NCI-H2107 treated with DMSO at 0.1 percent for 48 hours (cell line): ENCODE data around the gene BABAM2.

Source experiments
- DNase-seq: peaks from one replicate; lab custom pipeline; 2025; ENCODE audit not compliant: unreplicated experiment; lab: John Stamatoyannopoulos, UW

Gene BABAM2

DNA sequence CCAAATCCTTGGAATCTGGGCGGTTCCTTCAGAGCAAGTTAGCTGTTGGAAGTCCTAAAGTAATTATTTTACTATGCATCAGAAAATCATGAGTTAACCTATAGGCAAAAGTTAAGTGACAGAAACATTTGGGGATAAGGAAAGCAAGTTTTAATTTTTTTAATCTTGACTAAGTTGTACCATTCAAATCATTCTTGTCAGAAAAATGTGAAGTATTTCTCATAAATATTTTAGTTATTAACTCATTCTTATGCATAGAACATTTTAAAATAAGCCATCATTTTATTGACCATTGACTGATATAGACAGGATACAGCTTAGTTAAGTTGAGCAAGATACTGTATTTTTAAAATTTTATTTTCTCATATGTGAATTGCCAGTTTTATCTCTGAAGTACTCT is 403.9 kb downstream of the BABAM2 start:
- no peak for DNase-seq

DNA sequence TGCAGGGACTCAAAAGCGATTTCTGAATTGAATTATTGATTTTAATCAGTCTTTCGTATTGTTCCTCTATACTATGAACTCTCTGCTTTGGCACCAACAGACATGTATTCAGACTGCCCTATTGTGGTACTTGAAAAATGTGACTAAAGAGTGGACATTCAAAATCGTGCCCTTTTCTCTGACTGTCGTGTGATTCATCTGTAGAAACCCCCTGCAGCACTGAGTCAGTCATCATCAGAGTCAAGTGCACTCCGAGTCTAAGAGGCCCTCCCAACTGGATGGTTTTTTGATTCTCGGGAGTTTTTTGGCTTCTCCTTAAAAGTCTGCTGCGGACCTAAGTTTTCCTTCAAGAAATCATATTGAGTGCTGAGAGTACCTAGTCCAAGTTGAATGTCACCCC is 405.7 kb downstream of the BABAM2 start:
- no peak for DNase-seq

- DNase-seq, result no peak
Measured at GRCh38 chr2:28296904-28297303, 406.4 kb downstream of the BABAM2 start.

DNA sequence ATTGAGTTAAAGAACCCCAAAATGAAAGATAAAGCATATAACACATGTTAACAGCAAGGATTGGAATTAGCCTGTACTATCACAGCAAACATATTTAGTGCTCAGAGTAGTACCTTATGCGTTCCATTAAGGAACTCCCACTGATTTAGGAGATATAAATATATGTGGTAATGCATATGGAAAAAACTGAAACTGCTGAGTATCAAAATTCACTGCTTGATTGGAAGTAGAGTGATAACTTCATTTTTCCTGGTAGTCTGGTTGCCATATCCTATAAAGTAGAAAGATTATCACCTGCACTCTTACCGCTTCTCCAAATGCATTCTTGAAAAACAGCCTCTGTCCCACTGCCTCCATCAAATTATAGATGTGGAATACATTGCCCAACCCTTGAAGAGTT is 407.0 kb downstream of the BABAM2 start:
- DNase-seq, result no peak

DNA sequence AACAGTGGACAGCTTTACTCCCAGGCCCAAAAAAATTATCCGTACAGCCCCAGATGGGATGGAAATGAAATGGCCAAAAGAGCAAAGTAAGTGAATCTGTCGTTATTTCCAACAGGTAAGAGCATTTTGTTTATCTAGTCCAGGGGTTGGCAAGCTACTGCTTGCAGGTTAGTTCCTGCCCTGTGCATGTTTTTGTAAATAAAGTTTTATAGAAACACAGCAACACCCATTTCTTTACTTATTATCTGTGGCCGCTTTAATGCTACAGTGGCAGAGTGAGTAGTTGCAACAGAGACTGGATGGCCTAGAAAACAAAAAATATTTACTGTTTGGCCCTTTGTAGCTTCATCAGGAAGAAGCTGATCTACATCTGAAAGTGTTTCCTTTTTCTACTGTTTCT is 407.9 kb downstream of the BABAM2 start:
- DNase-seq, result no peak

GRCh38 chr2:28300485-28301341 is 410.2 kb downstream of the BABAM2 start:
- DNase-seq, result no peak

DNA sequence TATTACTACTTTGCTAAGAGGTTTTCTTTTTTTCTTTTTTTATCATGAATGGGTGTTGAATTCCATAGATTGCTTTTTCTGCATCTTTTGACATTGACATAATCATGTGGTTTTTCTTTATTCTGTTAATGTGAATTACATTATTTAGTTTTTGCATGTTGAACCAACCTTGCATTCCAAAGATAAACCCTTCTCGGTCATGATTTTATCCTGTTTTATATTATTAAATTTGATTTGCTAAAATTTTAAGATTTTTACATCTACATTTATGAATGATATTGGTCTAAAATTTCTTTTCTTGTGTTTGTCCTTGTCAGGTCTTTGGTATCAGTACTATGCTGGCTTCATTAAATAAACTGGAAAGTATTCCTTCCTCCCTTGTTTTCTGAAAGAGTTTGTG is 414.7 kb downstream of the BABAM2 start:
- no peak for DNase-seq

- no peak for DNase-seq
Measured at GRCh38 chr2:28310107-28310506, 419.6 kb downstream of the BABAM2 start.

DNA sequence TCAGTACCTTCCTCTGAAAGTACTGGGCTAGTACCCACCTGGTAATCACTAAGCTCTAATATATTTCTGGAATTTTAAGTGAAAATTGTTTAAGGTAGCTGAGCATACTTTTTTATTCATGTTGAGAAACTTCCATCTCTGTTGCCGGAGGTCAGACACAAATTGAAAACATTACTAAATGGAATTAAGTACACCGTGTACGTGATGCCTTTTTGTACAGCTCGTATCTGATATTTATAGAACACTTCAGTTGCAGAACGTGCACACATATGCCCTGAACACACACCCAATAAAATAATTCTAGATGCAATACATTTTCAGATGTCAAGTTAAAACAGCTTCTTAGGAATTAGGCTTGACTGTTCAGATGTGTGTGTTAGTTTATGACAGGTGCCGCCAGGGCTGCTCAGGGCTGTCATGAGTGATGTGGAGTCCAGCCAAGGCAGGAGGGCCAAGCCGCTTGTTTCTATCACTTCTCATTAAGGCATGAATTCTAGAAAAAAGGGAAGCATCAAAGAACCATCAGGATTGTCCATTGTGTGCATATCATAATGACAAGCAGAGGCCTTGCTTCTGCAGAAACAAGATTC is 421.2 kb downstream of the BABAM2 start:
- no peak for DNase-seq

GRCh38 chr2:28312307-28313219 is 422.0 kb downstream of the BABAM2 start:
- DNase-seq, result no peak

- no peak for DNase-seq
Measured at GRCh38 chr2:28313220-28313784, 422.8 kb downstream of the BABAM2 start.

DNA sequence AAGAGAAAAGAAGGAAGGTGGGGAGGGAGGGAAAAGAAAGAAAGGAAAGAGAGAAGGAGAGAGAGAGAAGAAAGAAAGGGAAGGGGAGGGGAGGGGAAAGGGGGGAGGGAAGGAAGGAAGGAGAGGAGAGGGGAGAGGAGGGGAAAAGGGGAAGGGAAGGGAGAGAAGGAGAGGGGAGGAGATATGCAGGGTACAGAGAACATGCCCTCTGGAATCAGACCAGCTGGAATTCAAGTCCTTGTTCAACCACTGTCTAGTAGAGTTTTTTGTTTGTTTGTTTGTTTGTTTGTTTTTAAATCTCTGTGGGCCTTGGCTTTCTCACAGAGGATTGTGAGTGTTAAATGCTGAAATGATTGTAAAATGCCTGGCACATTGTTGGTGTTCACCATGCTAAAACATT is 424.4 kb downstream of the BABAM2 start:
- no peak for DNase-seq

DNA sequence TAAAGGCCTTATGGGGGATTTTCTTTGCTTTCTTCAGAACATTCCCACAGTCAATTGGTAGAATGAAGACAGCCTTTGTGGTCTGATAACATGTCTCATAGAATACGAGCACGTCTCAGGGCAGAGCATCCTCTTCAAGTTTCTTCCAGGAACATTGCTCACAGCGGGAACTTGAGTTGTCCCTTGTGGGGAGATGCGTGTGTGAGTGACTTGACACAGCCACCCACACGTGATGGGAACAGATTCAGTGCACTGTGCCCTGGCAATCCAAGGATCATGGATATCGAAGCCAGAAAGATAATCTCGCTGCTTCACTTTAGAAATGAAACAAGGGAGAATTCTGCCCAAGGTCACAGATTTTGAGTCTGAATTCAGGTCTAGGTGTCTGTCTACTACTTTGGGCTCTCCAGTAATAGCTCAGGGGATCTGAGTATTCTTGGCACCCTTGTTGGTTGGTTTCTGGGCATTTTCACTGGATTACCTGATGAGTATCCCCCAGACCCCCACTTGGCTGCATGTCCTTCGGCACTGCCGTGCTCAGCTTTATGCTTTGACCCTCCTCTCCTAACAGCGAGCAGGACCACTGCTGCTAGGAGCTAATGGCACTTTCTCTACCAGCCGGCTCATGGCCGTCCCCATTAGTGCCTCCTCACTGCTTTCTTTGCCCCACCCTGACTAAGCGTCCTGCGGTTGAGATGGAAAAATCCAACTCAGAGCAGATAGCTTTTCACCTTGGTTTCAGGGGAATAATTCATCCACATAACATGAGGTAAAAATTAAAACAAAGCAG is 426.2 kb downstream of the BABAM2 start:
- DNase-seq, result no peak

DNA sequence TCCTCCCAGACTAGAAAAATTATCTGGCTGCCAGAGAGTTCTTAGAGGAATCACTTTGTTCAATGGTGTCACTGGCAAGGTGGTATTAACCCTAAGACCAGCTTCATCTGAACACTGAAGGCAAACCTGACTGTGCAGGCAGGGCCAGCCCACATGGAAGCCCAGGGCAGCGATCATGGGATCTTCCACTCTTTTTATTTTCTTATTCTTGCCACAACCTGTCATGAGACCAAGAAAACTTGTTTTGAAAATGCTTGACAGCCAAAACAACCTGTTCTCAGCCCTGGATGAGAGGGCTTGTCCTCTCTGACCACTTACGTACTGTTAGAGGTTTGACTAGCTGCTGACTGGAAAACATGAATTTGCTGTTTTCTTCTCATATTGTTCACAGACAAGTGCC is 426.9 kb downstream of the BABAM2 start:
- DNase-seq, result no peak

DNA sequence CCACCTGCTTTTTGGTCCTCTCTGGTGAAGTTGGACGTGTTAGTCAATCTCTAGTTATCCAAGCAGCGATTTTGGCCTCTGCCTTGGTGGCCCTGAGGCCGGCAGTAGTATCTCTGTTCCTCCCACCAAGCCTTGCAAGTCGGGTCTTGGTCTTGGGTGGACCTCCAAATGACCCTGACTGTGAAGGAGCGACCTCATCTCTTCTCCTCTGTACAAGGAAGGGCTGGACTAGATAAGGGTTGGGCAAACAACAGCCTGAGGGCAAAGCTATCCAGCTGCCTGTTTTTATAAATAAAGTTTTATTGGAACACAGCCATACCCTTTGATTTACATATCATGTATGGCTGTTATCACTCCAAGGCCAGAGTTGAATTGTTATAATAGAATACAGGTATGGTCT is 427.5 kb downstream of the BABAM2 start:
- no peak for DNase-seq

DNA sequence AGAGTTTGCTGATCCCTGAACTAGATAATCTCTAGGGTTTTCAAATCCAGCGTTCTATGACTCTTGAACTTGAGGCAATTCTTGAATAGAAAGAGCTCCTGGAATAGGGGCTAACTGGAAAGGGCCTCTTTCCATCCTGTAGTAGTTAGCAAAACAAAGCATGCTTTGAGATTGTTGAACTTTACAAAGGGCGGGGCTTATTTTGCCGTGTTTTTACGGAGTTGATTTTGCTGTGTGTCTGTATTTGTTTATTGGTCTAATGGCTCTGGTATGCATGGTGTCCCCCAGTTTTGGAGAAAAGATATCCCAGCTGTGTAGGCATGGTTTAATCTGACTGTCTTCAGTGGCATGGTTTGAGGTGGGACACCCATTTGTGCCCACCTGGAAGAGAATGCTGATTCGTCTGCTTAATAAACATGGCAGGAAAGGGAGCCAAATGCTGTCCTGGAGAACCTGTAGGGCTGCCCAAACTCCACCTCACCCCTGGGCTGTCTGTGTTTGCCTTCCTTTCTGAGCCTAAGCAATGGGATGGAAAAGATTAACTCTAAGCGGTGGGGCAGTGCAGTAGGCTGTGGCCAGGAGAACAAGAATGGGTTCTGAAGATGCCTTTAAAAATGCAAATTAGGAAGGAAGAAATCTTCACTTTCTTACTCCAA is 428.1 kb downstream of the BABAM2 start:
- DNase-seq, result no peak

DNA sequence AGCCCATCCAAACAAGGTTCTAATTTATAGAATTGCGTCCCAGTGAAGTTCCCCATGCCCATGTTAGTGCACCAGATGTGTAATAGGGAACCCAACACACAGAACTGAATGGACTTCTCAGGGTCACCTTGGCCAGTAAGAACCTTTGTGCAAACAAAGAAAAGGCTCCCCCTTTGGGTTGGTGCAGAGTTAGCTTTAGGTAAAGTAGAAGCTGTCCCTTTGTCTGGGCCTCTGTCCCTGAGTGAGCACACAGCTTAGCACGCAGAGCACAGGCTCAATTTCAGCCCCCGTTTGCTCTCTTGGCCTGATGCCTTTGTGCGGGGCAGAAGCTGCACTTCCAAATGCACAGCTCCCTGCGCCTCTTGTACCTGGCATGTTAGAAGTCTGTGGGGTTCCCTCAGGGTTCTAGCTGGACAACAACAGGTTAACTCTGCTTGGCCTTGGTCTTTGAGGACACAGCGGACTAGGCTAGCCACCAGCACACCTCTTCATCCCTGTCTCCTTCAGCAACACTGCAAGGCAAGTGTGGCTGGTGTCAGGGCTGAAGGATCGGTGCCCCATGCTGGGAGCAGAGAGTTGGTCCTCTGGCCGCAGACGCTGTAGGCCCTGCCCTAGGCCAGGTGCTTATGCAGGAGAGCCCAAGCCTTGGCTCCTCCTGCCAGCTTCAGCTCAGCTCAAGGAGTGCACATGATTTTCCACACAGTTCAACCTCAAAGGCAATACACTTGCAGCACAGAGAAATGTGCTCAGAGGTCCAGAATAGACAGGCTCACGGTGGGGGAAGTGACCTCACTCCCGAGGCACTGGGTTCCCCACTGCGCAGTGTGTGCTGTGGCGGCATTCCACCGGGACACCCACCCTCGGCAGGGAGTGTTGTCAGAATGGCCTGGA is 428.8 kb downstream of the BABAM2 start:
- peak; percentile 20 for DNase-seq

GRCh38 chr2:28320009-28320365 is 429.5 kb downstream of the BABAM2 start:
- no peak for DNase-seq

DNA sequence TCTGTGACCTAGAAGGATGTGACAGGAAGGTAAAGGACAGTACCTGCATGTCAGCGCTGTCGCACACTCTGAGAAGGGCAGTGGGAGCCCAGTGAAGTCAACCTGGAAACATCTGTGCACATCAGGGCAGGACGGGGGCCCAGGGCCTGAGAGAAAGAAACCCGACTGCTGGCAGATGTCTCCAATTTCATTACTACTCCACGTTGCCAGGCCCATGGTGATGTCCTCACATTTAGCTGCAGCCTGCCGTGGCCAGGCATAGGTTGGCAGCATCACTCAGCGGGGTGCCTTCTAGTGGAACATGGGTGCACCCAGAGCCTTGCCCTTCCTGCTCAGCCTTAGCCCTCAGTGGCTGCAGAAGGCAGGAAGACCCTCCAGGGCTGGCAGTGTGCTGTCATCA is 429.8 kb downstream of the BABAM2 start:
- no peak for DNase-seq
